GM19035 (cell line): Measurements from ENCODE around the gene TMEM182.

Experiments used
- ATAC-seq: cut with Tn5 transposase; IDR thresholded peaks from one replicate; pipeline ENCODE4 v1.9.1; 2021; ENCODE audit not compliant: unreplicated experiment

The TMEM182 gene

GRCh38 chr2:102798181-102798580 is 36.4 kb downstream of the TMEM182 start:
- no peak for ATAC-seq

- no peak for ATAC-seq
Observed at GRCh38 chr2:102801098-102801718, 39.4 kb downstream of the TMEM182 start.

- no peak for ATAC-seq
Observed at GRCh38 chr2:102801858-102802699, 40.2 kb downstream of the TMEM182 start.

GRCh38 chr2:102803041-102803896 is 41.4 kb downstream of the TMEM182 start:
- ATAC-seq = no peak

- no peak for ATAC-seq
Observed at GRCh38 chr2:102803897-102804217, 42.0 kb downstream of the TMEM182 start.

- ATAC-seq = peak; percentile 83
Observed at GRCh38 chr2:102806250-102806837, 44.5 kb downstream of the TMEM182 start.

- no peak for ATAC-seq
Observed at GRCh38 chr2:102809291-102810189, 47.7 kb downstream of the TMEM182 start.

- ATAC-seq = no peak
Observed at GRCh38 chr2:102815285-102815684, 53.5 kb downstream of the TMEM182 start.

GRCh38 chr2:102826904-102827303 is 65.1 kb downstream of the TMEM182 start:
- no peak for ATAC-seq

GRCh38 chr2:102832789-102833188 is 71.0 kb downstream of the TMEM182 start:
- ATAC-seq = no peak

GRCh38 chr2:102834523-102835273 is 72.9 kb downstream of the TMEM182 start:
- no peak for ATAC-seq

- ATAC-seq = no peak
Observed at GRCh38 chr2:102837626-102838198, 75.9 kb downstream of the TMEM182 start.

- ATAC-seq = no peak
Observed at GRCh38 chr2:102839668-102840388, 78.0 kb downstream of the TMEM182 start.

- ATAC-seq = peak; percentile 71
Observed at GRCh38 chr2:102841107-102841840, 79.4 kb downstream of the TMEM182 start.

GRCh38 chr2:102843764-102844443 is 82.1 kb downstream of the TMEM182 start:
- no peak for ATAC-seq

GRCh38 chr2:102844911-102845310 is 83.1 kb downstream of the TMEM182 start:
- ATAC-seq = no peak

- no peak for ATAC-seq
Observed at GRCh38 chr2:102848366-102848839, 86.6 kb downstream of the TMEM182 start.
